GM18498 (cell line): ENCODE data around the gene AKAP11.

Source experiments
- ATAC-seq: cut with Tn5 transposase; IDR thresholded peaks from one replicate; pipeline ENCODE4 v1.9.1; 2021; ENCODE audit warnings: mild to moderate bottlenecking, moderate library complexity; ENCODE audit not compliant: unreplicated experiment

Gene AKAP11

DNA sequence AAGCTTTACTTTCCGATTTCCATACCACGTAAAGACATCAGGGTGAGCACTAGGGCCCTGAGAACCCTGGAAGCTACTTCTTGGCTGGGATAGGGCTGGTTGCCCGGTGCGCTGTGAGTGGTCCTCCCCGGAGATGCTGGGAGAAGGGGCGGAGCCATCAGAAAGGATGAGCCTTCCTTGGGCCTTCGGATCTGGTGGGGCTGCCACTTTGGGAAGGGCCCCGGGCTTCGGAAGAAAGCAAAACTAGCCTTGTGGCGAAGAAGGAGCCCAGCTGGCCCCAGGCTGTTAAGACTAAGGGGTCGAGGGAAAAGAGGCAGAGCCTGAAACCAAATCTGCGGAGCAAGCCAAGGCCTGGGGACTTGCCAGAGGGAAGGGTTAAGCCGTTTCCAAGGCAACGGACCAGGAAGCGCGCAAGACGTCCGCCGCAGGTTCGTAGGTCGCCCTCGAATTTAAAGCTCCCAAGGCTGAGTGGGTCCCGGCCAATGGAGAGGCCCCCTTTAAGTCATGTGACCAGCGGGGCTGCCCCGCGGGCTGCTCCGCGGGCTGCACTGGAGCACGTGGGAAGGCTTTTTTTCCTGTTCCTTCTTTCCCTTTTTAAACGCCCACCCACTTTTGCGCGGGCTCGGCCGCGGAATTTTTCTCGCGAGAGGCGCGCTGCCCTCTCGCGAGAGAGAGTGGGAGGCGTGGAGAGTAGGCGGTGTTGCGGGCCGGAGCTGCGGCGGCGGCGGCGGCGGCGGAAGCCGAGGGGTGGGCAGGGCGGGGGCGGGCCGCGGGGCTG is 426 bp upstream of the AKAP11 start:
- peak; percentile 87 for ATAC-seq

DNA sequence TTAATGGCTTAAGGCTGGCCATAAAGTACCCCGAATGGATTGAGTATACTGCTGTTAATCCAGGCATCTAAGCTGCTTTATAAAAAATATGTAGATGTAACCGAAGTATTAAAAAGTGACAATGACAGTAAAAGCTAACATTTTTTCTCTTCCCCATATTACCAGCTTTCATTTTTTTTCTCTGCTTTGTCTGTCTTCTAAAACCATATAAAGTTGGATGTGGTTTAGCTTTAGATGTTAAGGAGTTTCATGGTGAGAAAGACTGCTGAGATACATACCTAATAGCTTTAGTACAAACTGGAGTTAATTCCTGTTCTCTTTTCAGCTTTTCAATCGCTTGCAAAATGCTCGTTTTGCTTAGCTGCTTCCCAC is 838 bp downstream of the AKAP11 start:
- ATAC-seq = no peak

DNA sequence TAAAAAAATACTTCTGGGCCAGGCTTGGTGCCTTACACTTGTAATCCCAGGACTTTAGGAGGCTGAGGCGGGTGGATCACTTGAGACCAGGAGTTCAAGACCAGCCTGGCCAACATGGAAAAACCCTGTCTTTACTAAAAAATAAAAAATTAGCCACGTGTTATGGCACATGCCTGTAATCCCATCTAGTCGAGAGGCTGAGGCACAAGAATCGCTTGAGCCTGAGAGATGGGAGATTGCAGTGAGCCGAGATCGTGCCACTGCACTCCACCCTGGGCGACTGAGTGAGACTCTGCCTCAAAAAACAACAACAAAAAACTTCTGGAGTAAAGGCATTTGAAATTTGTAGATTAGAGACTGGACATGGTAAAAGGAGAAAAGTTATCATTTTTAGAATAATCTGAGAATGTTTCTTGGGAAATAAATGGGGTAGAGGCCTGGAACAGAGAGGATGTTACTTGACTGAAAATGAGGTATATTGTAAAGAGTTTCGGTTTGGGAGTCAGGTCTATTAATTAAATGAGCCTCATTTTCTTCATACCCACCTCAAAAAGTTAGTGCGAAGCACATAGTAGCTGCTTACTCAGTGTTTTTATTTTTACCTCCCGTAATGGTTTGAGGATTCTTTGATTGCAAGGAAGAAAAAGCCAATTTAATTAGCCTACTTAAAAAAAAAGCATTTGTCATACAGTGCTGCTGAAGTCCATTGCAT is 2.6 kb downstream of the AKAP11 start:
- ATAC-seq = no peak

DNA sequence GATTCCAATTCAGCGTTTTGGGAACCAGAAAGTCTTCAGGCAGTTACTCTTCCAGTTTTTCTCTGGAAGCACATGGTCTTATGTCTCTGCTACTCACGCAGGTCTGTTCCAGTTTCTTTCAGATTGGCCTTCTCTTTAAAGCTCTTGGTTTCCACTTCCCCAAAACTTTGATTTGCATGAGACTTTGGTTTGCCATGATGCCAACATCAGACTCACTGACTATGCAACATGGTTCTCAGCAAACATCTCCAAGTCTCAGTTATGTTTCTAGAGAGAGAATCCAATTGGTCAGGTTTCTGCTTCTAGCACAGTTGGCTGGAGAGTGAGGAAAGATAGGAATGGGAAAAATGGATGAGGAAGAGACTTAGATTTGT is 3.1 kb downstream of the AKAP11 start:
- ATAC-seq = peak; percentile 31

- no peak for ATAC-seq
Measured at GRCh38 chr13:42275506-42275905, 3.6 kb downstream of the AKAP11 start.

DNA sequence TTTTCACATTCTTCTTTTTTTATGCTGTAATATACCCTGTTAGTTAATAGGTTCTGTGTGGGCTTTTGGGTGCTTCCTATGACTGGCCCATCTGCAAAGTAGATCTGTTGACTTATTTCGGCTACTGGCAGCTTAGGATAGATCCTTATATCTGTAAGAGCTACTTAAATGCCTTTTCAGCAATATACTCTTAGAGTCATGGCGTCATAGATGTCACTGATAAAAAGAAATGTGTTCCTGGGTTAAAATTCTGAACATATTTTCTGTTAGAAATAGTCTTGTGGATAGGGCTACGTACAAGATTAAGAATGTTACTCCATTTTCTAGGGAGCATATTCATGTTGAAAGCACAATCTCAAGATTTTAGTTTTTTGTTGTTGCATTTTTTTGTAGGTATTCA is 4.7 kb downstream of the AKAP11 start:
- no peak for ATAC-seq

DNA sequence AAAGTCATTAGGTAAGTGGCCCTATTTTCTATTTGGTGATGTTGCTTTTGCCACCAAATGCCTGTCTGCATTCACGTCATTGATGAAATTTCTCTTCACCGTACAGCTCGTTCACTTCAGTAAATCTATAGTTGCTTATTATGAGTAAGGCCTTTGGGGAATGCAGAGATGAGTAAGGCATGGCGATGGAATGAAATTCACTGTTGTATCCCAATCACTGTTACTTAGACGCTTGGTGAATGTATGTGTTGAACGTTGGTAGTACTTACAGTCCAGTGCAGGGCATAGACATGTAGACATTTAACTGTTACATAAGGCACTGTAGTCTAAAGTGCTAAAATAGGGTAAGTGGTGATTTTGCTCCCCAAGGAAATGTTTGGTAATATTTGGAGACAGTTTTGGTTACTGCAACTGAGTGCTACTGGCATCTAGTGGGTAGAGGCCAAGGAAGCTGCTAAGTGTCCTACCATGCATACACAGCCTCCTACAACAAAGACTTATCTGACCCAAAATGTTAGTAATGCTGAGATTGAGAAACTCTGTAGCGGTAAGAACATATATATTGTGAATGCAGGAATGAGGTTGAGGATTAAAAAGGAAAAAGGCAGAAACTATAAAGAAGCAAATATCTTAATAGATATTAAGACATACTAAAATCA is 5.8 kb downstream of the AKAP11 start:
- no peak for ATAC-seq

GRCh38 chr13:42279080-42279479 is 7.1 kb downstream of the AKAP11 start:
- ATAC-seq = no peak

- ATAC-seq = no peak
Measured at GRCh38 chr13:42279986-42280385, 8.0 kb downstream of the AKAP11 start.

DNA sequence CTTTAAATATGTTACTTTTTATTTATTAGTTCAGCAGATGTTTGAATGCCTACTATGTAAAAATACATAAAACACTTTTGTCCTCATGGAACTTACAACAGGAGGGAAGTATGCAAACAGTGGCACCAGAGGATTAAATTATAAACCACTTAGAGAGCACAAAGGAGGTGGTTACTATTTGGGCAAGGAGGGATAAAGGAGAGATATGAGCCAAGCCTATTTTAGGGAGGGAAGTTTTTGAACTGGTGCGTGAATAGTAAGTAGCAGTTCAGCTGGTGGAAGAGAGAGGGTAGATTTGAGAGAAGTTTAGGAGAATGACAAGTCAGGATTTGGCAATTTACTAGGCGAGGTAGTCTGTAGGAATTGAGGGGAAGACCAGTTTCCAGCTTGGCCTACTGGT is 8.6 kb downstream of the AKAP11 start:
- ATAC-seq = no peak

DNA sequence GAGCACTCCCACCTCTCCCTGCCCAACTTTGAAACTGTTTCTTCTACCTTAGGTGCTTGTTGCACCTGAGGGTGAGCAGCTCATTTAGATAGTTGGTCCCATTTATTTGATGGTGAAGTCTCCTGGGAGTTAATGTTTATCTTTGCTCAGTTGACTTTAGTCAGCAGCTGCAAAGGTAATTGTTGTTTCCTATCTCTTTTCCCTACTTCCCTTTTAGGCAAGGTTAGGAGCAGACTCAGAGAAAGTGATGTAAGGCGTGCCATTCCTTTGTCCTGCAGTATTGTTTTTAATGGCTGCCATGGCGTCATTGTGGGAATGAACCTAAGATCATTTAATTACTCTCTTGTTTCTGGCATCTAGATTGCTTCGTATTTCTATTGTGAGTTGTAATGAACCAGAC is 11.6 kb downstream of the AKAP11 start:
- no peak for ATAC-seq

GRCh38 chr13:42284068-42284467 is 12.1 kb downstream of the AKAP11 start:
- ATAC-seq = no peak

- ATAC-seq = no peak
Measured at GRCh38 chr13:42298392-42298791, 26.4 kb downstream of the AKAP11 start.

DNA sequence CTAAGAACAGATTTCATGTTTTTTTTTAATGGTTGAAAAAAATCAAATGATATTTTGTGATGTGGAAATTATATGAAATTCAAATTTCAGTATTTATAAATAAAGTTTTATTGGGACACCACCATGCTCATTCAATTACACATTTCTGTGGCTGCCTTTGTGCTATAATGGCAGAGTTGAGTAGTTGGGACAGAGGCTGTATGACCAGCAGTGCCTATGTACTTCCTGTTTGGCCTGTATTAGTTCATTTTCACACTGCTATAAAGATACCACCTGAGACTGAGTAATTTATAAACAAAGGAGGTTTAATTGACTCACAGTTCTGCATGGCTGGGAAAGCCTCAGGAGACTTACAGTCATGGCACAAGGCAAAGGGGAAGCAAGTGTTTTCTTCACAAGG is 33.6 kb downstream of the AKAP11 start:
- no peak for ATAC-seq

GRCh38 chr13:42307461-42307860 is 35.5 kb downstream of the AKAP11 start:
- no peak for ATAC-seq

DNA sequence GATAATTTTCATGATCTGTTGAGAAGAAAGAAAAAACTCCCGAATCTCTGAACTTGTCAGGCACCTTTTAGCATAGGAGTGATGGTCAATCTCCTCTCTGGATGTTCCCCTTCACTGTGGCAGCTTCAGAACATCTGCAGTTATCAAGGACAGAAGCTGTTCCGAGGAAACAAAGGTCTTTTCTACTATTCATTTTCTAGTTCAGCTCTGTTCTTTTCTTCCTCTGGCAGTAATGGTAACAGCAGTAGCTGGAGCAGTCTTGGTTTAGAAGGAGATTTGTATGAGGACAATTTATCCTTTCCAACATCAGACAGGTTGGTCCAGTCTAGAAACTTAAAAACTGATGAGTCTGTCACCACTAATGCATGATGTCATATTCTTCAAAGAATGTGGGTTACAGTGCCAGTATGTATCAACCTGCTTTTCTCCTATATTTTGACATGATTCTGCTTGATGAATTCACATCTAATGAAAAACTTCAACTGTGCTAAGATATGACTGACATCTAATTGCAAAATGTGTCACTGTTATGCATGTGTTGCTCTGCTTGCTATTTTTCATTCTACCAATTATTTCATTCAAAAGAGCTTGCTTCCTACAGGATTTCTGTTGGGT is 41.0 kb downstream of the AKAP11 start:
- ATAC-seq = no peak

GRCh38 chr13:42318570-42318969 is 46.6 kb downstream of the AKAP11 start:
- no peak for ATAC-seq

DNA sequence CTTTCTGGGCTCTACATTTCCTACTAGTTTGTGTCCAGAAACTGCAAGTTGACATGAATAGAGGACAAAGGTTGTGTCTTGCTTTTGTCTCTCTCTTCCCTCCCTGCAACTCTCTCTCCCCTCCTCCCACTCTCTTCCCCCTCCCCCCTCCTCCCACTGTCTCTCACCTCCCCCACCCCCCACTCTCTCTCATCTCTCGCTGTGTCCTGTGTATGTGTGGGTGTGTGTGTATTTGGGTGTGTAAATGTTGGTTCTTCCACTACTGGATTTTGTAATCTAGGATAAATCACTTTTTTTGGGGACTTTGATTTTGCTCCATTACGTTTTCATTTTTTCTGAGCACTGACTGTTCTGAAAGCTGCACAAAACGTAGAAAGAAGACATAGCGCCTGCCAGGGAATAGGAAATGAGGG is 48.4 kb downstream of the AKAP11 start:
- ATAC-seq = no peak

DNA sequence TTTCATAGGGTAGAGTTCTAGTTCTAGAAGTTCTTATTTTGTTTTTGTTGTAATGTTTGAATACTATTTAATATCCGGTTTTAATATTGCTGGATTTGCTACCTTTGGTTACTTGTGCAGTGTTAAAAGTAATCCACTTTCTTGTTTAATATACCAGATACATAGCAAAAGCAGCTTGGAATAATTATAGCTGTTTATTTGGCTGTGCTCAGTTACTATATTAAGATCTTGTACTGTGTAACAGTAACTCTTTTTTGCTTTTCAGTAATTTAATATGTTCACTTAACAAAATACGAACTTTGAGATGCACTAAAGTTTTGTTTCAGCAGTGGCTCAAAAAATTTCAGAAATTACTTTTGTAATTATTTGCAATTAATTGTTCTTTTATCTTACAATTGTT is 50.9 kb downstream of the AKAP11 start:
- no peak for ATAC-seq

GRCh38 chr13:42324704-42325103 is 52.8 kb downstream of the AKAP11 start:
- ATAC-seq = no peak

- ATAC-seq = no peak
Measured at GRCh38 chr13:42327725-42328124, 55.8 kb downstream of the AKAP11 start.

DNA sequence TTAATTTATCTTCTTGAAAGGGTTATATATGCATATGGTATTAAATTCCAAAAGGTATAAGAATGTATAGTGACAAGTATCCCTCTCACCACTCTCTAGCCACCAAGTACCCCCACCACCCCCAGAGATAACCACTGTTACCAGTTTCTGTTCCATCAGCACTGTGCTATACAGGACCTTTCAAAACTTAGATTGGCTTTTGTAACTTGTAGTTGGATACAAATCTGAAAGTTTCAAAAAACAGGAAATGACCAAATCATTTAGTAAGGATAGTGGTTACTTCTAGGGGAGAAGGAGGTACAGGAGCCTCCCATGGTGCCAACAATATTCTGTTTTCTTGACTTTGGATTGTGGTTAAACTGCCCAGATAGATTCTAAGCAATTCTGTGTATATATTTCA is 56.7 kb downstream of the AKAP11 start:
- ATAC-seq = peak; percentile 75
